GM21526 (cell line): Measurements from ENCODE around the gene NPPB.

ENCODE experiments used
- ATAC-seq: cut with Tn5 transposase; IDR thresholded peaks from one replicate; pipeline ENCODE4 v1.9.1; 2021; ENCODE audit warnings: moderate library complexity; ENCODE audit not compliant: unreplicated experiment, low FRiP score

The NPPB gene

DNA sequence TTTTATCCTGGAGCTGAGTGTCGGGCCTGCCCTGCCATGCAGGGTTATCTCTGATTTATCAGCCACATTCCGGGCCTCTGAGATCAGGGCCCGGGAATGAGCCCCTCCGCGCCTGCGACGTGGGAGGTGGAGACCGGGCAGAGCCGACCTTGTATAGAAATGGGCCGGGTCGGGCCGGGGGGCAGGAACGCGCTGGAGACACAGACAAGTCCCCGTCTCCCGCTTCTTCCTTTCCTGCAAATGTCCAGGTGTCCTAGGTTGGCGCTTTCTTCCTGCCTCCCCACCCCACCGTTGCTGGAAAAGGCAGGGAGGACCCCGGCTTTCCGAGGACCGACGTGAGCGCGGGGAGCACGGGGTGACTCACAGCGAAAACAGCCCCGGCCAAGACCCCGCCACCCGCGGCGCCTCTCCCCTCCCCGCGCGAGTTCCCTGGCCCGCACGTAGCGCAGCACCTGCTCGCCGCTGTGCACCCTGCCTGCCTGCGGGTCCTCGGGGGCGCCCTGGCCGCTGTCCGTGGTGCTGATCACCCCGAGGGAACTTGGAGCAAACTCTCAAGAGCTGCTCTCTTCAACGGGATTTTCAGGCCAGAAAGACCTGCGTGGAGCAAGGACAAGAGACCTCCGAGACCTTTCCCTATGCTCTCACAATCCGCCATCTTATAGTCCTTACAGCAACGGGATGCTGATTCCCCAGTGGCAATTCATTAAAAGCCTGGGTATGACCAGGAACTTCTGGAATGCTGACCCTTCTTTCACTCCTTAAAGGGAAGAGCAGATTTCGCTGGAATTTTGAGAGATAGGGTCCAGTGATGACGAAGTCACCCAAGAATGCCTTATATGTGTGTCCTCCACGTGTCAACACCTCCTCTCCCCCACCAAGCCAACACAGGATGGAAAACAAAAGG lies 475 bp upstream of the NPPB start:
- ATAC-seq: no peak

DNA sequence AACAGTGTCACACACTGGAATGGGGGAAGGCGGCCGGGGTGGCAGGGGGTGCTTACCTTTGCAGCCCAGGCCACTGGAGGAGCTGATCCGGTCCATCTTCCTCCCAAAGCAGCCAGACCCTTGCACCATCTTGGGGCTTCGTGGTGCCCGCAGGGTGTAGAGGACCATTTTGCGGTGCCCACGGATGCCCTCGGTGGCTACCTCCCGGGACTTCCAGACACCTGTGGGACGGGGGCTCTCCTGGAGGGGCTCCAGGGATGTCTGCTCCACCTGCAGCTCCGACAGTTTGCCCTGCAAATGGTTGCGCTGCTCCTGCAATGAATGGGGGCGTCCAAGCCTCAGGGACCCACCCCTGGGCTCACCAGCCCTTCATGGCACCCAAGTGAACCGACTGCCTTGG lies 587 bp downstream of the NPPB start:
- ATAC-seq: no peak

- no peak for ATAC-seq
Measured at GRCh38 chr1:11857164-11857851, 1.4 kb downstream of the NPPB start.

DNA sequence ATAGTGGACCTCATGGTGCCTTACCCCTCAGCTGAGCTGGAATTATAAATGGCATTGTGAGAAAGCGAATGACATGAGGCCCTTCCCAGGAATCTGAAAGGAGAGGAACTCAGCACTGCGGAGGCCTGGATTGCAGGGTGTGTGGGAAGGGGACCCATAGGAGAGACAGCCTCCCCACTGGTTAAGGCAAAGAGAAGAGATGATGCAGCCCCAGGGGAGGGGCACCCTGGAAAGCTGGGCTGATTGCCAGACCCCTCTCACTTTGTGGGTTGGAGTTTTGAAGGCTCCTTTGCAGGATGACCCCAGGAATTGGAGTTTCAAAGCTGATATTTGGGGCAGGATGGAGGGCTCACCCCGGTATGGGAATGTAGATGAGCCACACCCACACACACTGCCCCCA lies 2.0 kb downstream of the NPPB start:
- no peak for ATAC-seq

- ATAC-seq: no peak
Measured at GRCh38 chr1:11855430-11855829, 3.3 kb downstream of the NPPB start.

DNA sequence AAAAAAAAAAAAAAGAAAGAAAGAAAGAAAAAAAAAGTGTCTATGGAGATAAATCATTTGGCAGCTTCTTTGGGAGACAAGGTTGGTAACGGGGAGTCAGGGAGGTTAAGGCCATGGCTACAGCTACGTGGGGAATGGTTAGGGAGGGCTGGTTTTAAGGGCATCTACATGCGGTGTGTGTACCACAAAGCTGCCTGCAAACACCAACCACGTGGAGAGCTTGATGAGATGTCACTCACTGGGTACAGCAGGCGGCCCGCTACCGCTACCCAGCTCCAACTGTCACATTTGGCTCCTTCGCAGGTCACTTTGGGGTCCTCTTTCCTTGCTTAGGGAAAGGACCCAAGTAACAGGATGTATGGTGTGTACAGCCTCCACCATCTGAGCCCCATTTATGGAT lies 4.2 kb downstream of the NPPB start:
- ATAC-seq: no peak

DNA sequence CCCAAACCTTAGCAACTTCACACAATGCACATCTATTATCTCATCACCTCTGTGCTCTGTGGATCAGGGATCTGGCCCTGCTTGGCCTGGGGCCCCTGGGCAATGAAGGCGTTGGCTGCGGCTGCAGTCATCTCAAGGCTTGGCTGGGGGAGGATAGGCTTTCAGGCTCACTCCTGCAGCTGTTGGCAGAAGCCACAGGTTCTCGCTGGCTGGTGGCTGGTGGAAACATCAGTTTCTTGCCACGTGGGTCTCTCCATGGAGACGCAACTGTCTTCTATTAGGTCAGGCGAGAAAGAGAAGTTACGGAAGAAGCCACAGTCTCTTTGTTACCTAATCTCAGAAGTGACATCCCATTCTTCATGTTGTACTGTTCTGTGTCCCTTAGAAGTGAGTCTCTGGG lies 7.6 kb downstream of the NPPB start:
- ATAC-seq: no peak

- ATAC-seq: no peak
Measured at GRCh38 chr1:11850156-11850555, 8.6 kb downstream of the NPPB start.

GRCh38 chr1:11848373-11848700 lies 10.4 kb downstream of the NPPB start:
- no peak for ATAC-seq

DNA sequence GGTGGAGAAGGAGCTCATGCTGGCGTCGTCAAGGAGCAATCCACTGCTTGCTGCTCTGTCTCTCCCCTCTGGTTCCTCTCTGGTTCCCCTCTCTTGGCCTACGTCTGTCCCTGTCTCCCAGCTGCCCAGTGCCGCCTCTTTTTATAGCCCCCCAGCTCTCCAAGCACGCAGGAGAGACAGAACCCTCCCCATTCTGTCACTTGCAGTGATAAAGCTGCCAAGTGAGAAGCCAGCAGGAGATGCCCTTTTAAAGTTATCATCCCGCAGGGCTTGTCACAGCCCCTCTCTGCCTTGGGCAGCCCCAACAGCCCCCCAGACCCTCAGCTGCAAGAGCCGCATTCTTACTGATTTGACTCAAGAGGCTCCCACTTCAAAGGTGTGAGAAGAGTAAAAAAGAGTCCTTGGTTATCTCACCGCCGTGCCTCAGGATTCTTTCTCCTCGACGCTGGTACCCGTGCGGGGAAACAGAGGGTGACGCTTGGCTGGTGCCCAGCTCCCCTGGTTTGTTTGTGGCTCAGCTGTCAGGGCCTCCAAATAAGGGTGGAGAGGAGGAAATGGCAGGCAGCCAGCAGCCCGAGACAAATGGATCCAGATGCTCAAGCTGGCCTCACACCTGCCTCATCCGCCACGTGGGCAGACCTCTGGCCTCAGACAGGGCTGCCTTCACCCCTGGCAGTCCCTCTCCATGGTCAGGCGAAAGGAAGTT lies 10.9 kb downstream of the NPPB start, which contains the start of gene NPPA:
Gene NPPA (minus strand): TSS at position 117 of the 706 bp plus-strand sequence. CDS start 99 bp downstream, at position 18.
- no peak for ATAC-seq

GRCh38 chr1:11845641-11846335 lies 13.0 kb downstream of the NPPB start:
- ATAC-seq: no peak

- no peak for ATAC-seq
Measured at GRCh38 chr1:11842154-11843041, 16.3 kb downstream of the NPPB start.

GRCh38 chr1:11841245-11842153 lies 17.2 kb downstream of the NPPB start:
- ATAC-seq: no peak

- ATAC-seq: no peak
Measured at GRCh38 chr1:11839727-11840705, 18.7 kb downstream of the NPPB start.

- ATAC-seq: no peak
Measured at GRCh38 chr1:11838349-11839272, 20.1 kb downstream of the NPPB start.

- ATAC-seq: no peak
Measured at GRCh38 chr1:11837767-11838348, 20.9 kb downstream of the NPPB start.
